SU-DHL-6 (cell line): ENCODE measurements around the gene MEIOB.

Experiments
- H2AFZ ChIP-seq: fragments of 200-600 bp; sonication (generic); 2 replicates; pipeline ENCODE4 v1.6.1; 2014; ENCODE audit warnings: low read depth, mild to moderate bottlenecking, moderate library complexity, mixed read lengths, antibody characterized with exemption, low read length; ENCODE audit not compliant: severe bottlenecking
- H3F3A ChIP-seq: fragments of 200-600 bp; shearing (Covaris generic); 2 replicates; pipeline ENCODE4 v1.6.0; 2016; ENCODE audit warnings: antibody characterized with exemption, mild to moderate bottlenecking; ENCODE audit not compliant: insufficient read depth
- H3K27ac ChIP-seq: fragments of 200-600 bp; sonication (generic); 2 replicates; pipeline ENCODE4 v1.5.1; 2016; ENCODE audit warnings: low read depth, mild to moderate bottlenecking, low read length, moderate library complexity, mixed read lengths
- H3K27me3 ChIP-seq: fragments of 200-600 bp; sonication (generic), shearing (Covaris generic); 2 replicates; pipeline ENCODE4 v1.6.0; 2014; ENCODE audit warnings: mild to moderate bottlenecking, low read length
- H3K36me3 ChIP-seq: fragments of 200-600 bp; sonication (generic); 2 replicates; pipeline ENCODE4 v1.6.1; 2014; ENCODE audit warnings: mild to moderate bottlenecking, low read length, mixed read lengths
- H3K4me2 ChIP-seq: fragments of 300-600, 200-600 bp; shearing (Covaris generic), sonication (generic); 2 replicates; pipeline ENCODE4 v1.6.0; 2014; ENCODE audit warnings: low read length, low read depth, mild to moderate bottlenecking; ENCODE audit not compliant: poor library complexity, severe bottlenecking
- H3K4me3 ChIP-seq: fragments of 200-600 bp; sonication (generic); 2 replicates; pipeline ENCODE4 v1.5.1; 2014; ENCODE audit warnings: antibody characterized with exemption, low read length, mild to moderate bottlenecking, mixed read lengths; ENCODE audit not compliant: insufficient read depth, poor library complexity, severe bottlenecking
- H3K79me2 ChIP-seq: fragments of 200-600 bp; sonication (generic); 2 replicates; pipeline ENCODE4 v1.6.1; 2014; ENCODE audit warnings: mild to moderate bottlenecking, low read length, moderate library complexity; ENCODE audit not compliant: insufficient read depth
- H3K9ac ChIP-seq: fragments of 200-600 bp; sonication (generic); 2 replicates; pipeline ENCODE4 v1.7.0; 2014; ENCODE audit warnings: mild to moderate bottlenecking, low read length
- H3K9me2 ChIP-seq: fragments of 200-600 bp; sonication (generic); replicated peaks from 2 replicates; pipeline ENCODE4 v1.6.1; 2014; ENCODE audit warnings: low read length; ENCODE audit not compliant: insufficient read depth
- H3K9me3 ChIP-seq: fragments of 200-600 bp; sonication (generic); 2 replicates; pipeline ENCODE4 v1.6.1; 2014; ENCODE audit warnings: low read length, mixed read lengths; ENCODE audit not compliant: insufficient read depth
- H4K20me1 ChIP-seq: fragments of 200-600 bp; sonication (generic); 2 replicates; pipeline ENCODE4 v1.6.1; 2014; ENCODE audit warnings: low read depth, mild to moderate bottlenecking, antibody characterized with exemption, low read length, moderate library complexity, mixed read lengths
- EZH2phosphoT487 ChIP-seq: fragments of 200-600 bp; sonication (generic), shearing (Covaris generic); conservative IDR thresholded peaks from 2 replicates; pipeline ENCODE4 v1.6.1; 2018; ENCODE audit warnings: mild to moderate bottlenecking, antibody characterized with exemption, low read length, moderate library complexity, mixed read lengths
- TF ChIP-seq, protein P1 (sequence below): fragments of 200-600 bp; sonication (generic); IDR thresholded peaks from one replicate; pipeline ENCODE4 v1.5.1; 2017; ENCODE audit warnings: antibody characterized with exemption, mild to moderate bottlenecking, low read length, moderate library complexity; ENCODE audit not compliant: insufficient read depth, poor library complexity, severe bottlenecking

Gene MEIOB

GRCh38 chr16:1819611-1820010, 52.4 kb downstream of the MEIOB start:
- TF ChIP-seq, protein P1, sequence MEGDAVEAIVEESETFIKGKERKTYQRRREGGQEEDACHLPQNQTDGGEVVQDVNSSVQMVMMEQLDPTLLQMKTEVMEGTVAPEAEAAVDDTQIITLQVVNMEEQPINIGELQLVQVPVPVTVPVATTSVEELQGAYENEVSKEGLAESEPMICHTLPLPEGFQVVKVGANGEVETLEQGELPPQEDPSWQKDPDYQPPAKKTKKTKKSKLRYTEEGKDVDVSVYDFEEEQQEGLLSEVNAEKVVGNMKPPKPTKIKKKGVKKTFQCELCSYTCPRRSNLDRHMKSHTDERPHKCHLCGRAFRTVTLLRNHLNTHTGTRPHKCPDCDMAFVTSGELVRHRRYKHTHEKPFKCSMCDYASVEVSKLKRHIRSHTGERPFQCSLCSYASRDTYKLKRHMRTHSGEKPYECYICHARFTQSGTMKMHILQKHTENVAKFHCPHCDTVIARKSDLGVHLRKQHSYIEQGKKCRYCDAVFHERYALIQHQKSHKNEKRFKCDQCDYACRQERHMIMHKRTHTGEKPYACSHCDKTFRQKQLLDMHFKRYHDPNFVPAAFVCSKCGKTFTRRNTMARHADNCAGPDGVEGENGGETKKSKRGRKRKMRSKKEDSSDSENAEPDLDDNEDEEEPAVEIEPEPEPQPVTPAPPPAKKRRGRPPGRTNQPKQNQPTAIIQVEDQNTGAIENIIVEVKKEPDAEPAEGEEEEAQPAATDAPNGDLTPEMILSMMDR, result no peak
- no peak for TF ChIP-seq EZH2phosphoT487
- Histone ChIP-seq H3K36me3 (no peaks in the 10 kb centered on the region), H3K79me2 (no peaks in the 10 kb centered on the region), H3K9me3 (no peaks in the 10 kb centered on the region), H4K20me1 (no peaks in the 10 kb centered on the region), H3K27me3 (no peaks in the 10 kb centered on the region), H3K4me3 (no peak overlapping the region), H3K4me2 (no peak overlapping the region), H3K9ac (no peak overlapping the region), H2AFZ (no peak overlapping the region), H3F3A (no peaks in the 10 kb centered on the region), H3K27ac (no peak overlapping the region), H3K9me2 (no peaks in the 10 kb centered on the region)

DNA sequence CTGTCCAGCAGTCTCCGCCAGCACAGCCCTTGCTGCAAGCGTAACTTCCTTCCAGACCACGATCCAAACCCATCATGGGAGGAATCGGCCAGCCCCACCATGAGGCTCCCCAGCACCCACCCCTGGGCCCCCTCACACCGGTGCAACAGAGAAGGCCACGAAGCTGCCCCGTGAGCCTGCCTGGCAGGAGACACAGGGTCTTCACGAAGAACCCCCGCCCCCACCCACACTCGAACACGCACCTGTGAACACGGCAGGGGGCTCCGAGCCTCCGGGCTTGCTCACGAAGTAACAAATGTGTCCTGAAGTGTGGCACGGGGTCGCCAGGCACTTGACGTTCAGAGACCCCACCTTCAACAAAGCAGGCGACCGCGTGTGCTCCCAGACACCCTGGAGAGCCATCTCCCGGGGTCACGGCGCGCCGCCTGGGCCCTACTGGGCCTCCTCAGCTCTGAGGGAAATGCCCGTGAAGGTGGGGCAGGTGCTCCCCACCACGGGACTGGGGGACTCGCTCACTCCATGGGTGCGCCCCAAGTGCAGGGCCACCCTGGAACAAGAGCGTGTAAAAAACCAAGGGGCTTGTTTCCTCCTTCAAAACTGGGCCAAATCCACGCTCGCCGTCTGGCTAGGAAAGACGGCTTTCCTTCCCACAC, 53.0 kb downstream of the MEIOB start:
- H3K9me3 ChIP-seq, result no peaks in the 10 kb centered on the region
- no peak overlapping the region for H2AFZ ChIP-seq
- no peak for TF ChIP-seq EZH2phosphoT487
- TF ChIP-seq, protein P1, result no peak
- H3K36me3 ChIP-seq, result no peaks in the 10 kb centered on the region
- H3K27me3 ChIP-seq, result no peaks in the 10 kb centered on the region
- H3K4me3 ChIP-seq, result no peak overlapping the region
- H3K27ac ChIP-seq, result no peak overlapping the region
- no peaks in the 10 kb centered on the region for H3F3A ChIP-seq
- no peaks in the 10 kb centered on the region for H4K20me1 ChIP-seq
- H3K79me2 ChIP-seq, result no peaks in the 10 kb centered on the region
- no peak overlapping the region for H3K9ac ChIP-seq
- H3K9me2 ChIP-seq, result no peaks in the 10 kb centered on the region
- H3K4me2 ChIP-seq, result no peak overlapping the region

DNA sequence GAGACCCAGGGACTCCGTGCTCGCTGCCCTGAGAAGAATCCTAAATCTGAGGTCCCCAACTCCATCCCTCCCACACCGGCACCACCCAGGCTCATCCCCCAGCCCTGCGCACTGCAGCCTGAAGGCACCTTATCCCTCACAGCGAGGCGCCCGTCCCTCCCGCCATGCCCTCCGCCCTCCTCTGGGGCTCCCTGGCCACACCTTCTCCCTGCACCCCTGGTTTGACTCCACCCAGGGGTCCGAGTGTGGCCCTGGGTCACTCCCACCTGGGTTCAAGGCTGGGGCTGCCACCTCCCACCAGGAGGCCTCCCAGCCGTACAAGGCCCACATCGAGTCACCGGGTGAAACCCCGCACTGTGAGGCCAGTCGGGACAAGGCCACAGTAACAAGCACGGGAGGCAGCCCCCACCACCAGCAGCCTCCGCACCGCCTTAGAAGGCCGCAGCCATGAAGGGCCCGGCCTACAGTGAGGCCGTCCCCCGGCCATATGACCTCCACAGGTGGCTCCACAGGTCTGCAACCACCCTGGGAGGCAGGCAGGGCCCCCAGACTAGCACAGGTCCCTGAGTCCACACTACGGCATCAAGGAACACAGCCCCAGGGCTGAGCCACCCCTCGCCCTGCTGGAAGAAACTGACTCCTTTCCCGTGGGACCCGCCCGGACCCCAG, 53.6 kb downstream of the MEIOB start:
- no peaks in the 10 kb centered on the region for H3K36me3 ChIP-seq
- H3K9ac ChIP-seq, result no peak overlapping the region
- no peaks in the 10 kb centered on the region for H3K9me2 ChIP-seq
- H3F3A ChIP-seq, result no peaks in the 10 kb centered on the region
- no peak overlapping the region for H3K4me3 ChIP-seq
- no peak overlapping the region for H3K27ac ChIP-seq
- H3K79me2 ChIP-seq, result no peaks in the 10 kb centered on the region
- TF ChIP-seq EZH2phosphoT487, result no peak
- TF ChIP-seq, protein P1, result no peak
- H3K9me3 ChIP-seq, result no peaks in the 10 kb centered on the region
- no peak overlapping the region for H2AFZ ChIP-seq
- no peaks in the 10 kb centered on the region for H4K20me1 ChIP-seq
- no peak overlapping the region for H3K4me2 ChIP-seq
- no peaks in the 10 kb centered on the region for H3K27me3 ChIP-seq
